ENCODE measurements around the gene SLC7A11. TPM values are rescaled to one million over a fixed set of nuclear protein-coding genes. Genes with fewer than 3 reads are reported as not detected.

Gene SLC7A11
- total RNA-seq, 6 donors from 2014 or later, result 0.77 to 9.6 (median 2.1) TPM

- H3K27ac ChIP-seq, result no peak overlapping the region
- no peak overlapping the region for H3K4me3 ChIP-seq
- no peaks in the 10 kb centered on the region for H3K4me1 ChIP-seq
- no peaks in the 10 kb centered on the region for H3K9me3 ChIP-seq
- ATAC-seq (ENCODE audit: low FRiP score in 2 of 2), result no peak
- no peaks in the 10 kb centered on the region for H3K36me3 ChIP-seq
- TF ChIP-seq EP300 (IDR thresholded peaks at IDR 0.05), result no peak
- no peak for TF ChIP-seq POLR2AphosphoS5 (IDR thresholded peaks at IDR 0.05)
- TF ChIP-seq, protein P1, sequence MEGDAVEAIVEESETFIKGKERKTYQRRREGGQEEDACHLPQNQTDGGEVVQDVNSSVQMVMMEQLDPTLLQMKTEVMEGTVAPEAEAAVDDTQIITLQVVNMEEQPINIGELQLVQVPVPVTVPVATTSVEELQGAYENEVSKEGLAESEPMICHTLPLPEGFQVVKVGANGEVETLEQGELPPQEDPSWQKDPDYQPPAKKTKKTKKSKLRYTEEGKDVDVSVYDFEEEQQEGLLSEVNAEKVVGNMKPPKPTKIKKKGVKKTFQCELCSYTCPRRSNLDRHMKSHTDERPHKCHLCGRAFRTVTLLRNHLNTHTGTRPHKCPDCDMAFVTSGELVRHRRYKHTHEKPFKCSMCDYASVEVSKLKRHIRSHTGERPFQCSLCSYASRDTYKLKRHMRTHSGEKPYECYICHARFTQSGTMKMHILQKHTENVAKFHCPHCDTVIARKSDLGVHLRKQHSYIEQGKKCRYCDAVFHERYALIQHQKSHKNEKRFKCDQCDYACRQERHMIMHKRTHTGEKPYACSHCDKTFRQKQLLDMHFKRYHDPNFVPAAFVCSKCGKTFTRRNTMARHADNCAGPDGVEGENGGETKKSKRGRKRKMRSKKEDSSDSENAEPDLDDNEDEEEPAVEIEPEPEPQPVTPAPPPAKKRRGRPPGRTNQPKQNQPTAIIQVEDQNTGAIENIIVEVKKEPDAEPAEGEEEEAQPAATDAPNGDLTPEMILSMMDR (IDR thresholded peaks at IDR 0.05), result no peak
- no peak for TF ChIP-seq POLR2A (IDR thresholded peaks at IDR 0.05)
- no peaks in the 10 kb centered on the region for H3K27me3 ChIP-seq
- no peak for DNase-seq
These were observed 101.3 kb downstream of the SLC7A11 start for GRCh38 chr4:138140879-138141278.

DNA sequence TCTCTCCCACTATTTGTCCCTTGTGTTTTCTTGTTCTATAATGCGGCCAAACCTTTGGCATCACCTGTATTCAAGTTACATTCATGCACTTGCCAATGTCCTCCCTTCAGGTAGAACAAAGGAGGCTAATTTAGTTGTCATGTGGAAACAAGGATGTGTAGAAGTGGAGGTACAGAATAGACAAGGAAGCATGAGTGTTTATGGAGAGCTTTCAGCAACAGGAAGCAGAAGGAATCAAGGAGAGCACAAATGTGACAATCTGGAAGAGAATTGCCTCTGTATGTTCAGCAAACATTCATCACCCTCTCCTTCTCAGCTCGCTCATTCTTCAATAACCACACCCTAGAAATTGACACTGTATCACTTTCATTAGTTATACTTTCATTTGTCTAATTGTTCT lies 103.4 kb downstream of the SLC7A11 start:
- H3K9me3 ChIP-seq, result no peaks in the 10 kb centered on the region
- no peaks in the 10 kb centered on the region for H3K4me1 ChIP-seq
- WGBS, 2 donors, result 73 to 80% methylated on average over 2 of the region's 2 CpGs
- no peaks in the 10 kb centered on the region for H3K27me3 ChIP-seq
- H3K4me3 ChIP-seq, result no peak overlapping the region
- ATAC-seq (ENCODE audit: low FRiP score in 2 of 2) (no peak), DNase-seq (no peak)
- H3K27ac ChIP-seq, result no peak overlapping the region
- TF ChIP-seq, protein P1 (IDR thresholded peaks at IDR 0.05), result no peak
- TF ChIP-seq POLR2AphosphoS5 (IDR thresholded peaks at IDR 0.05) (no peak), POLR2A (IDR thresholded peaks at IDR 0.05) (no peak), EP300 (IDR thresholded peaks at IDR 0.05) (no peak)
- no peaks in the 10 kb centered on the region for H3K36me3 ChIP-seq

GRCh38 chr4:138135610-138136009 lies 106.5 kb downstream of the SLC7A11 start:
- Histone ChIP-seq H3K27ac (no peak overlapping the region), H3K27me3 (no peaks in the 10 kb centered on the region), H3K4me1 (no peaks in the 10 kb centered on the region), H3K9me3 (peaks cover 0 to 9% (median 3%) of the 10 kb centered on the region in 4 donors), H3K4me3 (no peak overlapping the region), H3K36me3 (no peaks in the 10 kb centered on the region)
- no peak for DNase-seq
- TF ChIP-seq POLR2AphosphoS5 (IDR thresholded peaks at IDR 0.05) (no peak), POLR2A (IDR thresholded peaks at IDR 0.05) (no peak), EP300 (IDR thresholded peaks at IDR 0.05) (no peak)
- TF ChIP-seq, protein P1 (IDR thresholded peaks at IDR 0.05), result no peak
- 83% methylated on average over 2 of the region's 2 CpGs for WGBS, 2 donors
- ATAC-seq (ENCODE audit: low FRiP score in 2 of 2), result no peak

- WGBS, 2 donors, result 80 to 82% methylated on average over 1 of the region's 1 CpG
- no peak for DNase-seq
- H3K9me3 ChIP-seq, result no peaks in the 10 kb centered on the region
These were observed 123.9 kb downstream of the SLC7A11 start for GRCh38 chr4:138118270-138118669.

GRCh38 chr4:138115053-138115452 lies 127.1 kb downstream of the SLC7A11 start:
- TF ChIP-seq EP300 (IDR thresholded peaks at IDR 0.05) (no peak), POLR2A (IDR thresholded peaks at IDR 0.05) (no peak), POLR2AphosphoS5 (IDR thresholded peaks at IDR 0.05) (no peak)
- TF ChIP-seq, protein P1 (IDR thresholded peaks at IDR 0.05), result no peak
- no peak overlapping the region for H3K27ac ChIP-seq
- no peaks in the 10 kb centered on the region for H3K36me3 ChIP-seq
- no peak for DNase-seq
- no peaks in the 10 kb centered on the region for H3K27me3 ChIP-seq
- H3K4me3 ChIP-seq, result no peak overlapping the region
- WGBS, 2 donors, result 75% methylated on average over 2 of the region's 2 CpGs
- ATAC-seq (ENCODE audit: low FRiP score in 2 of 2), result no peak
- H3K4me1 ChIP-seq, result no peaks in the 10 kb centered on the region
- no peaks in the 10 kb centered on the region for H3K9me3 ChIP-seq

More at GRCh38 chr4:138118270-138118669, 123.9 kb downstream of the SLC7A11 start:
- Histone ChIP-seq H3K36me3 (no peaks in the 10 kb centered on the region), H3K4me1 (no peaks in the 10 kb centered on the region), H3K4me3 (no peak overlapping the region), H3K27me3 (no peaks in the 10 kb centered on the region), H3K27ac (no peak overlapping the region)
- no peak for TF ChIP-seq POLR2AphosphoS5 (IDR thresholded peaks at IDR 0.05)
- no peak for TF ChIP-seq POLR2A (IDR thresholded peaks at IDR 0.05)
- TF ChIP-seq EP300 (IDR thresholded peaks at IDR 0.05), result no peak
- TF ChIP-seq, protein P1 (IDR thresholded peaks at IDR 0.05), result no peak
- no peak for ATAC-seq (ENCODE audit: low FRiP score in 2 of 2)
